ENCODE results near the gene PTP4A2. TPM values are rescaled to one million over a fixed set of nuclear protein-coding genes. Genes with fewer than 3 reads are reported as not detected.

The PTP4A2 gene
- total and polyA plus RNA-seq, 2 of the 8 experiments (the other 6 are each of a cell fraction or from before 2014, with no cell fraction given): 87.4 to 214 TPM

GRCh38 chr1:31859044-31859443, 79.1 kb downstream of the PTP4A2 start:
- no peak overlapping the region for H2AFZ ChIP-seq (ENCODE audit: low read length)
- H3K4me1 ChIP-seq (replicated peaks in 1 of 4; ENCODE audit: control insufficient read depth in 3 of 4, insufficient read depth in 4 of 4, low read length in 3 of 4): peaks cover 0 to 4% (median 0%) of the 10 kb centered on the region in 4 experiments; a peak in 2 of 7 replicates
- FAIRE-seq (no peak), DNase-seq (ENCODE audit: low read depth in 1 of 2, low spot score in 2 of 2) (no peak)
- no peak overlapping the region for H3K9ac ChIP-seq (replicated peaks in 1 of 4; ENCODE audit: extremely low read depth in 1 of 4, low read depth in 3 of 4, low read length in 3 of 4)
- H3K79me1 ChIP-seq (ENCODE audit: low read depth, low read length): no peaks in the 10 kb centered on the region
- no peaks in the 10 kb centered on the region for H4K20me1 ChIP-seq (replicated peaks in 1 of 2; ENCODE audit: control insufficient read depth in 1 of 2, insufficient read depth in 2 of 2, low read length in 2 of 2)
- H2AK5ac ChIP-seq (ENCODE audit: low read depth, low read length): no peak overlapping the region
- no peak overlapping the region for H3K4me3 ChIP-seq (ENCODE audit: extremely low read depth in 1 of 4, insufficient read depth in 2 of 4, low read depth in 3 of 4, low read length in 4 of 4)
- 97% methylated on average over 3 of the region's 3 CpGs; no CpG with 5 or more reads in 1 of the 2 experiments for WGBS, 2 experiments (ENCODE audit: extremely low coverage in 1 of 2, insufficient coverage in 1 of 2, insufficient read length in 1 of 2, insufficient replicate concordance in 2 of 2, low coverage in 1 of 2, low lambda C conversion rate in 2 of 2, missing lambda C conversion rate in 1 of 2)
- no peaks in the 10 kb centered on the region; a peak in 1 of 7 replicates for H3K27me3 ChIP-seq (replicated peaks in 1 of 4; ENCODE audit: control insufficient read depth in 3 of 4, extremely low read depth in 1 of 4, insufficient read depth in 3 of 4, low read length in 3 of 4)
- no peak overlapping the region for H2BK12ac ChIP-seq (ENCODE audit: low read depth, low read length)
- no peak overlapping the region for H2BK5ac ChIP-seq (ENCODE audit: low read depth, low read length)
- H3K36me3 ChIP-seq (ENCODE audit: control insufficient read depth in 2 of 4, insufficient read depth in 4 of 4, low read length in 3 of 4): no peaks in the 10 kb centered on the region
- H2BK15ac ChIP-seq (ENCODE audit: low read length): no peak overlapping the region
- no peak overlapping the region for H4K91ac ChIP-seq (replicated peaks; ENCODE audit: insufficient read length, low read length)
- no peak overlapping the region for H3K27ac ChIP-seq (ENCODE audit: low read depth, low read length)
- H3K4me2 ChIP-seq (ENCODE audit: insufficient read depth in 1 of 2, low read depth in 2 of 2, low read length in 2 of 2): no peak overlapping the region
- no peaks in the 10 kb centered on the region for H3K79me2 ChIP-seq (ENCODE audit: control insufficient read depth in 1 of 2, insufficient read depth in 2 of 2, low read length in 2 of 2)
- H3K18ac ChIP-seq (ENCODE audit: extremely low read depth, low read length): no peak overlapping the region
- H3K9me3 ChIP-seq (ENCODE audit: insufficient read depth in 2 of 2, low read depth in 1 of 2, low read length in 1 of 2): no peaks in the 10 kb centered on the region
- H3K56ac ChIP-seq (replicated peaks; ENCODE audit: insufficient read length, low read depth, low read length): no peak overlapping the region
- ChIA-PET CTCF (ENCODE audit: partially characterized antibody) (interaction anchor here (1.8 kb wide), 1 partner anchor 105 kb away, joined by 7 read pairs; no protein-coding TSS in a partner anchor), POLR2A (ENCODE audit: partially characterized antibody) (interaction anchor here (0.6 kb wide), 1 partner anchor 26 kb away, joined by 3 read pairs; no protein-coding TSS in a partner anchor)
- H4K8ac ChIP-seq (ENCODE audit: extremely low read depth, insufficient read depth, low read length): no peak overlapping the region
- H2BK120ac ChIP-seq (replicated peaks; ENCODE audit: low read depth, low read length): no peak overlapping the region
- no peak overlapping the region for H3K4ac ChIP-seq (replicated peaks; ENCODE audit: insufficient read length, low read depth, low read length)
- H4K5ac ChIP-seq (ENCODE audit: insufficient read length, low read depth, low read length): no peak overlapping the region
- H3K14ac ChIP-seq (ENCODE audit: insufficient read length): no peak overlapping the region
- no peak overlapping the region for H3K23ac ChIP-seq (ENCODE audit: insufficient read length)
- no peaks in the 10 kb centered on the region for H3K23me2 ChIP-seq (ENCODE audit: low read depth, low read length)
- H2BK20ac ChIP-seq (ENCODE audit: low read length): no peak overlapping the region
- no peak for TF ChIP-seq ASH2L (IDR thresholded peaks at IDR 0.05; ENCODE audit: low read length)
- TF ChIP-seq POU5F1 (IDR thresholded peaks at IDR 0.05; ENCODE audit: low read depth, low read length): no peak
- TF ChIP-seq NRF1 (IDR thresholded peaks at IDR 0.05; ENCODE audit: low read depth, low read length): no peak
- TF ChIP-seq TBP (IDR thresholded peaks at IDR 0.05; ENCODE audit: low read depth, low read length): no peak
- TF ChIP-seq ATF2 (IDR thresholded peaks at IDR 0.05; ENCODE audit: low read length): no peak
- TF ChIP-seq MAFK (IDR thresholded peaks at IDR 0.05; ENCODE audit: low read depth, low read length): no peak
- TF ChIP-seq RXRA (IDR thresholded peaks at IDR 0.05; ENCODE audit: insufficient read depth, low read depth, low read length): no peak
- no peak for TF ChIP-seq JUND (IDR thresholded peaks at IDR 0.05; ENCODE audit: low read length)
- no peak for TF ChIP-seq CBX5 (IDR thresholded peaks at IDR 0.05; ENCODE audit: low read depth, low read length)
- TF ChIP-seq BCL11A (IDR thresholded peaks at IDR 0.05; ENCODE audit: low read depth in 2 of 2, low read length in 2 of 2): no peak
- TF ChIP-seq RAD21 (IDR thresholded peaks at IDR 0.05 in 1 of 2, conservative IDR thresholded peaks at IDR 0.05 in 1 of 2; ENCODE audit: low read depth in 2 of 2, low read length in 2 of 2): no peak
